Keratinocyte (primary cell): Measurements from ENCODE around the gene ASRGL1. TPM values are rescaled to one million over a fixed set of nuclear protein-coding genes. Genes with fewer than 3 reads are reported as not detected.

Source experiments
- DNase-seq: peaks from one replicate; pipeline ENCODE4 v3.0.0-alpha.2; 2011; ENCODE audit warnings: low read depth, missing footprints, low spot score
- FAIRE-seq: peaks from 2 replicates; lab custom pipeline; 2011; peaks lifted over from hg19 to GRCh38; lab: Jason Lieb, UNC
- H2AFZ ChIP-seq: 2 replicates; pipeline ENCODE4 v1.6.0; 2012; ENCODE audit warnings: low read length, control low read depth, inconsistent platforms; ENCODE audit not compliant: control insufficient read depth
- H3K27ac ChIP-seq: 2 replicates; pipeline ENCODE4 v1.5.1; 2011; ENCODE audit warnings: low read length; ENCODE audit not compliant: control insufficient read depth, insufficient read depth
- H3K27me3 ChIP-seq: 3 replicates; pipeline ENCODE4 v1.6.0; 2011; ENCODE audit warnings: low read length; ENCODE audit not compliant: control insufficient read depth, insufficient read depth; ENCODE audit errors: extremely low read depth
- H3K36me3 ChIP-seq, 2 experiments: 2 replicates in 1 of 2; 3 replicates in 1 of 2; pipeline ENCODE4 v1.5.1; 2011; ENCODE audit warnings: low read length in 2 of 2, mild to moderate bottlenecking in 1 of 2; ENCODE audit not compliant: control insufficient read depth in 2 of 2, insufficient read depth in 2 of 2; ENCODE audit errors: extremely low read depth in 1 of 2
- H3K4me1 ChIP-seq: 3 replicates; pipeline ENCODE4 v1.5.1; 2011; ENCODE audit warnings: low read length; ENCODE audit not compliant: control insufficient read depth, insufficient read depth; ENCODE audit errors: extremely low read depth
- H3K4me2 ChIP-seq: 3 replicates; pipeline ENCODE4 v1.6.0; 2011; ENCODE audit warnings: low read depth, low read length; ENCODE audit not compliant: control insufficient read depth, insufficient read depth; ENCODE audit errors: extremely low read depth
- H3K4me3 ChIP-seq, 3 experiments: fragments of 200-600 bp in 1 of 3; sonication (generic) in 1 of 3; 2 replicates in 2 of 3; 3 replicates in 1 of 3; pipeline ENCODE4 v1.5.1; 2011 to 2016; ENCODE audit warnings: low read length in 3 of 3, mild to moderate bottlenecking in 3 of 3, control low read depth in 2 of 3, inconsistent platforms in 1 of 3, low read depth in 1 of 3, mixed read lengths in 1 of 3, mixed run types in 1 of 3, moderate library complexity in 1 of 3; ENCODE audit not compliant: control insufficient read depth in 2 of 3, insufficient read depth in 2 of 3; ENCODE audit errors: extremely low read depth in 1 of 3
- H3K79me2 ChIP-seq: 2 replicates; pipeline ENCODE4 v1.6.0; 2012; ENCODE audit warnings: low read length; ENCODE audit not compliant: control insufficient read depth, insufficient read depth
- H3K9ac ChIP-seq: 3 replicates; pipeline ENCODE4 v1.6.0; 2011; ENCODE audit warnings: low read length; ENCODE audit not compliant: control insufficient read depth, insufficient read depth; ENCODE audit errors: extremely low read depth
- H3K9me1 ChIP-seq: 3 replicates; pipeline ENCODE4 v1.6.0; 2011; ENCODE audit warnings: low read length; ENCODE audit not compliant: control insufficient read depth, insufficient read depth; ENCODE audit errors: extremely low read depth
- H3K9me3 ChIP-seq: 2 replicates; pipeline ENCODE4 v1.5.1; 2012; ENCODE audit warnings: low read depth, low read length; ENCODE audit not compliant: control insufficient read depth
- H4K20me1 ChIP-seq: 3 replicates; pipeline ENCODE4 v1.6.0; 2011; ENCODE audit warnings: low read length; ENCODE audit not compliant: control insufficient read depth, insufficient read depth; ENCODE audit errors: extremely low read depth
- EZH2 ChIP-seq: IDR thresholded peaks from one replicate; pipeline ENCODE4 v1.6.1; 2012; ENCODE audit warnings: inconsistent platforms, mild to moderate bottlenecking, low read length, moderate library complexity
- dilution Hi-C: fragments of 300-500 bp; cut with MboI; formaldehyde crosslinking; loops from one replicate; pipeline ENCODE4 v1.7.0; 2020; ENCODE audit warnings: low sequenced_read_pairs; ENCODE audit not compliant: extremely low pct_ligation_motif_present
- polyA plus RNA-seq, 5 experiments: library from polyadenylated mRNA; depleted of rRNA in 3 of 5; stranded (reverse) in 3 of 5; stranded (forward) in 1 of 5; unstranded in 1 of 5; fragments of >200 nt; gene quantifications; 1 replicate in 1 of 5; 2 replicates in 3 of 5; 3 replicates in 1 of 5; pipeline versions ENCODE4 v1.2.1 to v1.2.3, GENCODE V29; 2011 to 2012; ENCODE audit warnings: missing spikeins in 2 of 5, low read depth in 1 of 5, low replicate concordance in 1 of 5
- TF ChIP-seq, protein P1 (sequence below), 3 experiments: IDR thresholded peaks in 1 of 3; conservative IDR thresholded peaks in 1 of 3; optimal IDR thresholded peaks in 1 of 3; 2 replicates in 2 of 3; 3 replicates in 1 of 3; pipeline versions ENCODE3 to v1.5.1; 2011; ENCODE audit warnings: low read length in 3 of 3, mild to moderate bottlenecking in 3 of 3, moderate library complexity in 2 of 3, control low read depth in 1 of 3, inconsistent platforms in 1 of 3; ENCODE audit not compliant: insufficient read depth in 2 of 3; ENCODE audit errors: extremely low read depth in 1 of 3

ASRGL1 gene
- polyA plus RNA-seq, 1 donor (not counting 4 experiments of a cell fraction or from before 2014, with no cell fraction given) = 0.05 TPM

- H3K4me1 ChIP-seq = peaks cover 5% of the 10 kb centered on the region
- FAIRE-seq = no peak
- no peaks in the 10 kb centered on the region for H3K79me2 ChIP-seq
These were observed 68.8 kb downstream of the ASRGL1 start for GRCh38 chr11:62406034-62406433.

GRCh38 chr11:62409831-62410230 is 72.6 kb downstream of the ASRGL1 start:
- Histone ChIP-seq H3K4me1 (peaks cover 16% of the 10 kb centered on the region), H2AFZ (no peak overlapping the region), H4K20me1 (no peaks in the 10 kb centered on the region), H3K27ac (no peak overlapping the region), H3K79me2 (no peaks in the 10 kb centered on the region), H3K4me2 (no peak overlapping the region), H3K36me3 (no peaks in the 10 kb centered on the region), H3K9me3 (no peaks in the 10 kb centered on the region), H3K9ac (no peak overlapping the region), H3K9me1 (no peaks in the 10 kb centered on the region), H3K27me3 (no peaks in the 10 kb centered on the region), H3K4me3 (no peak overlapping the region)
- dilution Hi-C loops = no loop called here
- no peak for TF ChIP-seq EZH2
- TF ChIP-seq, protein P1, sequence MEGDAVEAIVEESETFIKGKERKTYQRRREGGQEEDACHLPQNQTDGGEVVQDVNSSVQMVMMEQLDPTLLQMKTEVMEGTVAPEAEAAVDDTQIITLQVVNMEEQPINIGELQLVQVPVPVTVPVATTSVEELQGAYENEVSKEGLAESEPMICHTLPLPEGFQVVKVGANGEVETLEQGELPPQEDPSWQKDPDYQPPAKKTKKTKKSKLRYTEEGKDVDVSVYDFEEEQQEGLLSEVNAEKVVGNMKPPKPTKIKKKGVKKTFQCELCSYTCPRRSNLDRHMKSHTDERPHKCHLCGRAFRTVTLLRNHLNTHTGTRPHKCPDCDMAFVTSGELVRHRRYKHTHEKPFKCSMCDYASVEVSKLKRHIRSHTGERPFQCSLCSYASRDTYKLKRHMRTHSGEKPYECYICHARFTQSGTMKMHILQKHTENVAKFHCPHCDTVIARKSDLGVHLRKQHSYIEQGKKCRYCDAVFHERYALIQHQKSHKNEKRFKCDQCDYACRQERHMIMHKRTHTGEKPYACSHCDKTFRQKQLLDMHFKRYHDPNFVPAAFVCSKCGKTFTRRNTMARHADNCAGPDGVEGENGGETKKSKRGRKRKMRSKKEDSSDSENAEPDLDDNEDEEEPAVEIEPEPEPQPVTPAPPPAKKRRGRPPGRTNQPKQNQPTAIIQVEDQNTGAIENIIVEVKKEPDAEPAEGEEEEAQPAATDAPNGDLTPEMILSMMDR (optimal IDR thresholded peaks at IDR 0.05 in 1 of 3, IDR thresholded peaks at IDR 0.05 in 1 of 3, conservative IDR thresholded peaks at IDR 0.05 in 1 of 3; ENCODE audit: extremely low read depth in 1 of 3, insufficient read depth in 2 of 3, low read length in 3 of 3) = no peak
- FAIRE-seq (no peak), DNase-seq (no peak)

More at GRCh38 chr11:62406034-62406433, 68.8 kb downstream of the ASRGL1 start:
- Histone ChIP-seq H3K4me3 (no peak overlapping the region), H3K27me3 (no peaks in the 10 kb centered on the region), H3K36me3 (no peaks in the 10 kb centered on the region), H2AFZ (no peak overlapping the region), H3K9me3 (no peaks in the 10 kb centered on the region), H3K9ac (no peak overlapping the region), H3K4me2 (no peak overlapping the region), H4K20me1 (no peaks in the 10 kb centered on the region), H3K9me1 (no peaks in the 10 kb centered on the region), H3K27ac (no peak overlapping the region)
- DNase-seq = no peak
- TF ChIP-seq EZH2 = no peak
- TF ChIP-seq, protein P1 (optimal IDR thresholded peaks at IDR 0.05 in 1 of 3, IDR thresholded peaks at IDR 0.05 in 1 of 3, conservative IDR thresholded peaks at IDR 0.05 in 1 of 3; ENCODE audit: extremely low read depth in 1 of 3, insufficient read depth in 2 of 3, low read length in 3 of 3) = no peak
- dilution Hi-C loops = no loop called here
